Renal pelvis (tissue), 4 donors: Measurements from ENCODE around the gene NOTCH3. TPM values are rescaled to one million over a fixed set of nuclear protein-coding genes. Genes with fewer than 3 reads are reported as not detected.

Experiments used
- DNase-seq: peaks from one replicate; pipeline ENCODE4 v3.0.0-alpha.2; 2013
- polyA plus RNA-seq, 3 donors: library from polyadenylated mRNA; unstranded; fragments of 120-200 nt; gene quantifications; one replicate each; pipeline ENCODE4 v1.2.1, GENCODE V29; 2013; ENCODE audit not compliant: insufficient read length in 3 of 3

NOTCH3 gene
- polyA plus RNA-seq, 3 donors: 106 to 137 (median 135) TPM

GRCh38 chr19:15198951-15199660 is 1.7 kb downstream of the NOTCH3 start:
- no peak for DNase-seq

GRCh38 chr19:15197942-15198341 is 2.9 kb downstream of the NOTCH3 start:
- DNase-seq: no peak

- DNase-seq: no peak
These were observed 3.4 kb downstream of the NOTCH3 start for GRCh38 chr19:15197275-15197941.

GRCh38 chr19:15196360-15197005 is 4.3 kb downstream of the NOTCH3 start:
- DNase-seq: no peak

- peak; percentile 61 for DNase-seq
These were observed 5.1 kb downstream of the NOTCH3 start for GRCh38 chr19:15195371-15196334.

- DNase-seq: no peak
These were observed 5.9 kb downstream of the NOTCH3 start for GRCh38 chr19:15194938-15195337.

- no peak for DNase-seq
These were observed 8.8 kb downstream of the NOTCH3 start for GRCh38 chr19:15191982-15192381.

GRCh38 chr19:15191514-15191913 is 9.3 kb downstream of the NOTCH3 start:
- DNase-seq: no peak

- no peak for DNase-seq
These were observed 11.9 kb downstream of the NOTCH3 start for GRCh38 chr19:15188851-15189250.

GRCh38 chr19:15187026-15188007 is 13.5 kb downstream of the NOTCH3 start:
- no peak for DNase-seq

GRCh38 chr19:15185188-15185587 is 15.6 kb downstream of the NOTCH3 start:
- no peak for DNase-seq

- no peak for DNase-seq
These were observed 16.0 kb downstream of the NOTCH3 start for GRCh38 chr19:15184776-15185175.

- DNase-seq: no peak
These were observed 19.4 kb downstream of the NOTCH3 start for GRCh38 chr19:15181394-15181793.

GRCh38 chr19:15180451-15181390 is 20.1 kb downstream of the NOTCH3 start:
- no peak for DNase-seq

- no peak for DNase-seq
These were observed 22.0 kb downstream of the NOTCH3 start for GRCh38 chr19:15178629-15179308.

- DNase-seq: peak; percentile 81
These were observed 23.3 kb downstream of the NOTCH3 start for GRCh38 chr19:15177269-15178116.

- no peak for DNase-seq
These were observed 25.2 kb downstream of the NOTCH3 start for GRCh38 chr19:15175609-15176008.
